B cell (primary cell): ENCODE data around the gene GBP5. TPM values are rescaled to one million over a fixed set of nuclear protein-coding genes. Genes with fewer than 3 reads are reported as not detected.
A peak's percentile ranks its signal among the peaks of the same experiment; 100 is the strongest.

Experiments
- ATAC-seq: fragments of 200-7000 bp; cut with Tn5 transposase; one replicate; pipeline ENCODE4 v1.10.0; 2021; ENCODE audit warnings: low read depth, mild to moderate bottlenecking, moderate number of reproducible peaks, moderate library complexity
- CTCF ChIA-PET: fragments of 350-600 bp; sonication (Branson Sonifier 250); formaldehyde crosslinking; loops from one replicate; lab custom pipeline; 2021; ENCODE audit warnings: antibody characterized with exemption, inconsistent platforms; lab: Charles Lee
- POLR2A ChIA-PET: fragments of 350-600 bp; sonication (Branson Sonifier 250); formaldehyde crosslinking; loops from one replicate; lab custom pipeline; 2021; ENCODE audit warnings: antibody characterized with exemption; lab: Charles Lee
- DNase-seq: peaks from one replicate; pipeline ENCODE4 v3.0.0; 2013
- H2AFZ ChIP-seq: 2 replicates; pipeline ENCODE4 v1.6.1; 2012; ENCODE audit warnings: mild to moderate bottlenecking, low read depth, low read length; ENCODE audit not compliant: insufficient read depth, poor library complexity, severe bottlenecking
- H3K27ac ChIP-seq, 2 donors: 1 replicate in 1 of 2; 2 replicates in 1 of 2; pipeline ENCODE4 v1.5.1; 2012 to 2013; ENCODE audit warnings: low read length in 2 of 2, mild to moderate bottlenecking in 2 of 2, moderate library complexity in 1 of 2
- H3K27me3 ChIP-seq, 4 experiments: fragments of 200-600 bp in 1 of 4; sonication (generic) in 1 of 4; replicated peaks in 1 of 4; 1 replicate in 2 of 4; 2 replicates in 2 of 4; pipeline versions ENCODE4 v1.6.1 to v1.7.0; 2013 to 2016; ENCODE audit warnings: low read length in 3 of 4, mild to moderate bottlenecking in 2 of 4, mixed read lengths in 1 of 4, moderate library complexity in 1 of 4; ENCODE audit not compliant: insufficient read depth in 4 of 4, control insufficient read depth in 3 of 4; ENCODE audit errors: control extremely low read depth in 1 of 4
- H3K36me3 ChIP-seq, 2 experiments: replicated peaks in 1 of 2; 1 replicate in 1 of 2; 2 replicates in 1 of 2; pipeline versions ENCODE4 v1.6.1 to v1.7.1; 2013; ENCODE audit warnings: low read length in 1 of 2; ENCODE audit not compliant: insufficient read depth in 2 of 2, control insufficient read depth in 1 of 2; ENCODE audit errors: control extremely low read depth in 1 of 2, extremely low read depth in 1 of 2
- H3K4me1 ChIP-seq, 2 donors: fragments of 200-600 bp in 1 of 2; sonication (generic) in 1 of 2; 1 replicate in 1 of 2; 2 replicates in 1 of 2; pipeline versions ENCODE4 v1.5.1 to v1.6.1; 2013 to 2017; ENCODE audit warnings: low read length in 2 of 2; ENCODE audit not compliant: control insufficient read depth in 2 of 2, insufficient read depth in 2 of 2
- H3K4me2 ChIP-seq: replicated peaks from 2 replicates; pipeline ENCODE3; 2012; ENCODE audit warnings: mild to moderate bottlenecking, low read depth, low read length; ENCODE audit not compliant: poor library complexity, severe bottlenecking
- H3K4me3 ChIP-seq, 5 experiments: fragments of 200-600 bp in 1 of 5; sonication (generic) in 1 of 5; 1 replicate in 3 of 5; 2 replicates in 2 of 5; pipeline versions ENCODE4 v1.5.1 to v1.7.0; 2011 to 2016; ENCODE audit warnings: low read length in 4 of 5, mild to moderate bottlenecking in 4 of 5, low read depth in 2 of 5, control low read depth in 1 of 5, moderate library complexity in 1 of 5; ENCODE audit not compliant: insufficient read depth in 1 of 5; ENCODE audit errors: control extremely low read depth in 1 of 5, extremely low read depth in 1 of 5
- H3K79me2 ChIP-seq: fragments of 200-600 bp; sonication (generic); one replicate; pipeline ENCODE4 v1.6.0; 2016; ENCODE audit warnings: low read length; ENCODE audit not compliant: control insufficient read depth, insufficient read depth
- H3K9ac ChIP-seq: fragments of 200-600 bp; sonication (generic); 2 replicates; pipeline ENCODE4 v1.6.1; 2017; ENCODE audit warnings: mild to moderate bottlenecking, low read length, moderate library complexity
- H3K9me3 ChIP-seq, 3 donors: one replicate each; pipeline versions ENCODE4 v1.6.1 to v1.7.1; 2013; ENCODE audit warnings: low read length in 2 of 3; ENCODE audit not compliant: control insufficient read depth in 2 of 3, insufficient read depth in 1 of 3; ENCODE audit errors: control extremely low read depth in 1 of 3
- H4K20me1 ChIP-seq: 2 replicates; pipeline ENCODE4 v1.6.0; 2012; ENCODE audit warnings: mild to moderate bottlenecking, low read length; ENCODE audit not compliant: insufficient read depth, control insufficient read depth, poor library complexity, severe bottlenecking
- H3K27ac Mint-ChIP-seq: one replicate; pipeline ENCODE4 v1.8.0; 2021; ENCODE audit warnings: mixed read lengths
- H3K27me3 Mint-ChIP-seq: one replicate; pipeline ENCODE4 v1.8.0; 2021; ENCODE audit warnings: mixed read lengths
- H3K4me1 Mint-ChIP-seq: one replicate; pipeline ENCODE4 v1.8.0; 2021; ENCODE audit warnings: mixed read lengths
- H3K4me3 Mint-ChIP-seq: one replicate; pipeline ENCODE4 v1.8.0; 2021; ENCODE audit warnings: mixed read lengths
- H3K9me3 Mint-ChIP-seq: one replicate; pipeline ENCODE4 v1.8.0; 2022; ENCODE audit warnings: mixed read lengths; ENCODE audit not compliant: insufficient read depth
- CTCF ChIP-seq: fragments of 200-600 bp; IDR thresholded peaks from one replicate; pipeline ENCODE4 v1.8.0; 2022; ENCODE audit warnings: antibody characterized with exemption, mild to moderate bottlenecking
- EZH2 ChIP-seq: IDR thresholded peaks from 2 replicates; pipeline ENCODE4 v1.6.1; 2012; ENCODE audit warnings: borderline replicate concordance, low read depth, mild to moderate bottlenecking, moderate library complexity, low read length; ENCODE audit not compliant: insufficient read depth, poor library complexity, severe bottlenecking
- WGBS: methylation state at CpG from one replicate; pipeline ENCODE4 v1.1.5; 2013; ENCODE audit warnings: missing lambda C conversion rate; ENCODE audit not compliant: insufficient coverage; 5-methylcytosine and 5-hydroxymethylcytosine counted together
- intact Hi-C: fragments of 100-400 bp; cut with micrococcal nuclease; formaldehyde crosslinking; loops from one replicate; pipeline ENCODE4 v1.10.0; 2022
- polyA plus RNA-seq: library from polyadenylated mRNA; depleted of rRNA; stranded (reverse); fragments of >200 nt; gene quantifications from 2 replicates; pipeline ENCODE4 v1.2.3, GENCODE V29; 2012
- total RNA-seq, 2 donors: library from RNA; stranded (reverse); fragments of 120-200 nt in 1 of 2; gene quantifications; 1 replicate in 1 of 2; 2 replicates in 1 of 2; pipeline versions ENCODE4 v1.2.3 to v1.2.4, GENCODE V29; 2013 to 2022

Gene GBP5
- total and polyA plus RNA-seq, 2 donors (not counting 1 experiment from before 2014, with no cell fraction given) = 17.6 to 25.2 TPM

DNA sequence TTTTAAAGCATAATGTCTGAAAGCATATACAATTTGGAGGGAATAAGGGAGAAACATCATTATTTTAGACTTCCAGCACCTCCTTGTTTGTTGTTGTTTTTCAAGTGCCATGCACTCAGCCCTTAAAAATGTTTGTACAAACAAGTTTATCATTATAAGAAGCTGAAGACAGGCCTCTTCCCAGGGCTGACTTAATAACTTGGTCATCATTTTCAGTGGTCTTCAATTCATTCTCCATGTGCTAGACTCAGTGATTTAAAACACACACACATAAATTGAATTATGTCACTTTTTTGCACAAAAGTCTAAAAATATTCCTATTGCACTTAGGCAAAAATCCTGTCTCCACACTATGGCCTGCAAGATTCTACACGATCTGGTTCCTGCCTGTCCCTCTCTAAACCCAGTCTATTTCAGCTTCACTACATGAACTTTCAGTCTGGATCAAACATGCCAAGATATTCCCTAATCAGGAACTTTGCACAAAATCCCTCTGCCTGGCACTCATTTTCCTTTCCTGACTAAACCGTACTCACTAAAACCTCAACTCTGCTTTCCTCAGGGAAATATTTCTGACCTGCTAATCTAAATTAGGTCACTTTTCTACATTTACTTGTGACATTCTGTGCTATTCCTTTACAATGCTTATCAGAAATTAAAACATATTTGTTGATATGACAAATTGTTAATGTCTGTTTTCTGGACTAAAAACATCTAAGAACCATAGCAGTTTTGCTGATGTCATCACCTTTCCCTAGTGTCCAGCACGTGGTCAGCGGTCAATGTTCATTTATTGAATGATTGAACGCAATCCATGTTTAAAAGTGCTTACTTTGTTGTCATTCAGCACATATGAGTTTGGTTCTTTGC, 14.8 kb upstream of the GBP5 start:
- ChIA-PET POLR2A (no interaction called here), CTCF (interaction anchor here (1.7 kb wide), 1 partner anchor 202 kb away, joined by 4 read pairs; no protein-coding TSS in a partner anchor)
- intact Hi-C loops = no loop called here
- H3K27me3 ChIP-seq = no peaks in the 10 kb centered on the region
- peaks cover 14% of the 10 kb centered on the region in 2 donors for H3K4me1 ChIP-seq
- TF ChIP-seq EZH2 (no peak), CTCF (no peak)
- peak overlapping the region; percentile 71 for H3K27ac Mint-ChIP-seq
- peak overlapping the region; percentile 50 to 53 for H3K27ac ChIP-seq
- no peaks in the 10 kb centered on the region for H3K79me2 ChIP-seq
- H3K27me3 Mint-ChIP-seq = no peaks in the 10 kb centered on the region
- ATAC-seq = no peak
- WGBS = 37% methylated on average over 3 of the region's 5 CpGs
- peaks cover 0 to 7% (median 5%) of the 10 kb centered on the region in 3 donors for H3K9me3 ChIP-seq
- peaks cover 3% of the 10 kb centered on the region for H3K9me3 Mint-ChIP-seq
- H3K4me3 Mint-ChIP-seq = peak overlapping the region; percentile 79
- H3K9ac ChIP-seq = peak overlapping the region; percentile 59
- no peak for DNase-seq
- peaks cover 21% of the 10 kb centered on the region for H3K4me1 Mint-ChIP-seq
- peak overlapping the region in 3 of 5 experiments; percentile 33 to 61 (median 40) for H3K4me3 ChIP-seq
- no peaks in the 10 kb centered on the region for H4K20me1 ChIP-seq
- H3K36me3 ChIP-seq = no peaks in the 10 kb centered on the region
- H3K4me2 ChIP-seq = peak overlapping the region; percentile 71
- H2AFZ ChIP-seq = peak overlapping the region; percentile 78
